SIG-M5 treated with dmso at 0.1 percent for 504 hours (cell line): ENCODE results near the gene CEBPA.
A peak's percentile ranks its signal among the peaks of the same experiment; 100 is the strongest.

Experiments
- DNase-seq: peaks from one replicate; lab custom pipeline; 2025; ENCODE audit not compliant: unreplicated experiment; lab: John Stamatoyannopoulos, UW

CEBPA gene

DNA sequence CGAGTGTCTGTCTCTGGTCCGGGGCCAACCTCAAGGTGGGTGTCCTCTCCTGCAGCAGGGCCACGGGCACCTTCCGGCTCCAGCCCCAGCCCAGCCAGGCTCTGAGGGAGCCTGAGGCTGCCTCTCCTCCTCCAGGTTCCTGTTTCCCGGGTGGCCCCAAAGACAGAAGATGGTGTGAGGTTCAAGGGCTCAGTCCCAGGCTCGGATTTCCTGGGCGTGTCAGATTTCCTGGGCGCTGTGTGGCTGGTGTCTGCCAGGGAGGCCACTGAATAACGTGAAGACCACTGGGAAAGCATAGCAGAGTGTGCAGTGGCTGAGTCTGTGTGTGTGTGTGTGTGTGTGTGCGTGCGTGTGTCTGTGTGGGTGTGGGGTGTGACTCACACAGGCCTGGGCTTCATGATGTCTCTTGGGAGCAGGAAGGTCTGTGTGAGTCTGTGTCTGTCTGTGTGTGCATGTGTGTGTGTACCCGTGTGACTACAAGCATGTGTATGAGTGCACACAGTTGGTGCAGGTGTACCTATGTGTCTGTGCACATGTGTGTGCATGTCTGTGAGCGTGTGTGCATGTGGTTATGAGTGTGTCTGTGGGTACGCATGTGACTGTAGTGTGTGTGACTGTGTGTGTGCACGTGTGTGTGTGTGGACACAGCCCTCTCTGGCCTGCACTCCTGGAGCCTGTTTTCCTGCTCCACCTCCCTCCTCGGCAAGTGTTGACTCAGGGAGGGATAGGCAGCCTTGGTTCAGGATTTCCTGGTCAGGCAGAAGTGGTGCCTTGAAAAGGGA, 28.3 kb downstream of the CEBPA start:
- peak; percentile 53 for DNase-seq

DNA sequence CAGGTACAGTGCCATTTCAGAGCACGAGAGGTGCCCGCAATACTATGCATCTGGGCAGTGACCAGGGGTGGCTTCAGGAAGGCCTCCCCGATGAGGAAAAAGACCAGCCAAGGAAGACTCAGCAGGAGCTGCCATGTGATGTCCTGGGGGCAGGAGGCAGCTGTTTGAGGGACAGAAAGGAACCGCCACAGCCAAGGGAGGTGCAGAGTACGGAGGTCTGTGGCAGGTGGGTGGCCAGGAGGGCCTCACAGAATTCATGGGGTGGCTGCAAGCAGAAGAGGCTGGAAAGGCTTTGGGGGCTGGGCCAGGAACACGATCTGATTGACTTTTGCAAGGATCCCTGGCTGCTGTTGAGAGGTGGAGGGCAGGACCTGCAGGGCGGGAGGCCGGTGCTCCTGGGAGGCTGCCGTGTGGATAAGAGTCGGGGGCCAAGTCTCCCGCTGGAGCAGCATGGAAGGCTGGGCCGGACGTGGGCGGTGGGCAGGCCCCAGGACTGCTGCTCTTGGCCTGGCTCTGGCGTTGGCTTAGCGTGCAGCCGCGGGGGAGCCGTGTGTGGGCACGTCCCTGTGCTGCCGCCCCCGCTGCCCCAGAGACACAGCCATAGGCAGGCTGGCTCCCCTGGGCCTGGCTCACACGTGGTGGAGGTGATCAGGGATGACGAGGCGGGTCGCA, 29.1 kb downstream of the CEBPA start:
- no peak for DNase-seq

DNA sequence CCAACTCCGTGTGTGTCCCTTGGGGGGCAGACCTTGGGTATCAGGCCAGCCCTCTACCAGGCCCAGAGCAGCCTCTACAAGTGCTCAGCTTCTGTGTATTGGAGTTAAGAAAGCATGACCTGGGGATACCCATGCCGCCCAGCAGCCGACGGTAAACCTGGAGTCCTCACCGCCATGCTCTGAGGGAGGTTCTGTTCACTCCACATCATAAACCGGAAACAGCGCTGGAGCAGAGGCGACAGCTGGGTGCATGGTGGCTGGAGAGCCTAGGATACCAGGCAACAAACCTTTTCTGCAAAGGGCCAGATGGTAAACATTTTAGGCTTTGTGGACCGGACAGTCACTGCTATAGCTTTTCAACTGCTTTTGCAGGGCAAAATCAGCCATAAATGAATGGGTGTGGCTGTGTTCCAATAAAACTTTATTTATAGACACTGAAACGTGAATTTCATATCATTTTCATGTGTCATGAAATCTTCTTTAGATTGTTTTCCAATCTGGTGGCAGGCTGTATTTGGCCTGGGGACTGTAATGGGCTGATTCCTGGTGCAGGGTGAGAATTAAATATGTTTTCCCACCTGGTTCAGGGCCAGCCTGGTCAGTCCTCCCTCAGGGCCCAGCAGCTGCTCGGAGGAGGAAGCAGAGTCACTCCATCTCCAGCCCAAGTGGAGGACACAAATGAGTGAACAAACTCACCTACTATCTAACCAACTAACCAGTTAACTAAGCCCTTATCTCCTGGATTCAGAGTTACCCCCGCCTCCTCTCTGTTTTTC, 30.9 kb downstream of the CEBPA start:
- no peak for DNase-seq

GRCh38 chr19:33270769-33271168, 31.6 kb downstream of the CEBPA start:
- no peak for DNase-seq

DNA sequence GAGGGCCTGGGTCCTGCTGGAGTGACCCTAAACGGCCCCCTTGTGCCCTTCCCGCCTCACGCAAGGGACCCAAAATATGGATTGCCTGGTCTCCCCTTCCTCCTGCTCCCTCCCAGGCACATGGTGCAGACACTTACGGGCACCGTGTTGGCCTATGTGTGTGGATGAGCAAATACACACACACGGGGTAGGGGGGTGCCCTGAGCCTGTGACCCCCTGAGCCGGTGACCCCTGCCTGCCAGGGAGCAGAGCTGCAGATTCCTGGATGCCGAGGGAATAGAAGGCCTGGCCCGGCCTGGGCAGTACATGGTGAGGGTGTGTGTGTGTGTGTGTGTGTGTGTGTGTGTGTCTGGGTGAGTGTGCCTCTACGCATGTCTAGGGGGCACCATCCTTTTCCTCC, 33.3 kb downstream of the CEBPA start:
- DNase-seq: no peak

DNA sequence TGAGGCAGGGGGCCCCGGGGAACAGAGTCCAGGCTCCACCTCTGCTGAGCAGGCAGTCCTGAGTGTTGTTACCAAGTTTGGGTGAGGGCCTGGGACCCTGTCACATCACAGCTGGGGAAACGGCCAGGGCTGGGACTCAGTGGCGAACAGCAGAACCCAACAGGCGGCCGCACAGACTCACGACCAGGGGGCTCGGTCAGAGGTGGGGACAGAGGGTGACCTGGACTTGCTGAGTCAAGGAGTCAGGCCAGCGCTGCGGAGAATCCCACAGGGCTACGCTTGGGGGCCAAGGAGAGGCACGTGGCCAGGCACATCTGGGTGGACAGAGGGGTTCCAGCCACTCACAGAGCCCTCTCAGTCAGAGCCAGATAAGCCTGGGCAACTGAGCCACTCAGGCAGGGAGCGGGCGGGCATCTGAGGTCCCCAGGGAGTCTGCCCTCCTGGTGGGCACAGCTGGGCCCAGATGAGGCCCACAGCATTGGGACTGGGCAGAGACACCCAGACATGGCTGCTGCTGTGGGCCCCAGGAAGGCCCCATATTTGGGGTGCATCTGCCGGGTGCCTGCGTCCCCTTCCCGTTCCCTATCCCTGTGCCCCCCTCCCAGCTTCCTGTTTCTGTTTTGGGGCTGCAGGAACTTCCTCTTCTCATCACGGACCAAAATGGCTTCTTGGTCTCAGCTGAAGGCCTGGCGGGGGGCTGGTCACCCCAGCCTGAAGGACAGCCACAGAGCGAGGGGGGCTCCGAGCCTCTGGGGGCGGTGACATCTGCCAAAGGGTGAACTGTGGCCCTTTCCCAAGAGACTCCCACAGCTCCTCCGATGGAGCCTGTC, 34.0 kb downstream of the CEBPA start:
- DNase-seq: peak; percentile 76

DNA sequence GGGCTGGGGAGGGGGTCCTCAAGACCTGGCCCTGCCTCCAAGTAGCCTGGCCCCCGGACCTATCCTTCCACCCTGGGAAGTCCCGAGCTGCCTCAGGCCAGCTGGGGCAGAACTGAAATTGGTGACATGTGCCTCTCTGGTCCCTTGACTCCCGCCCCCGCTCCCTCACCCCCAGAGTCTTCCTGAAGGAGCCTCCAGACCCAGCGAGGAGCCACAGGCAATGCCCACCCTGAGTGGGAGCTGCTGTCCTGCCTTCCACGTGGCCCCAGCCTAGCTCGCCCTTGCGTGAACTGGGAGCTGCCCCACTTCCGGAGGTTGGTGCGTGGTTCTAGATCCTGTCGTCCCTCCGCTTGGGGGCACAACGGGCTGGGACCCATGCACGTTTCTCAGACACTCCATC, 34.6 kb downstream of the CEBPA start:
- peak; percentile 61 for DNase-seq

DNA sequence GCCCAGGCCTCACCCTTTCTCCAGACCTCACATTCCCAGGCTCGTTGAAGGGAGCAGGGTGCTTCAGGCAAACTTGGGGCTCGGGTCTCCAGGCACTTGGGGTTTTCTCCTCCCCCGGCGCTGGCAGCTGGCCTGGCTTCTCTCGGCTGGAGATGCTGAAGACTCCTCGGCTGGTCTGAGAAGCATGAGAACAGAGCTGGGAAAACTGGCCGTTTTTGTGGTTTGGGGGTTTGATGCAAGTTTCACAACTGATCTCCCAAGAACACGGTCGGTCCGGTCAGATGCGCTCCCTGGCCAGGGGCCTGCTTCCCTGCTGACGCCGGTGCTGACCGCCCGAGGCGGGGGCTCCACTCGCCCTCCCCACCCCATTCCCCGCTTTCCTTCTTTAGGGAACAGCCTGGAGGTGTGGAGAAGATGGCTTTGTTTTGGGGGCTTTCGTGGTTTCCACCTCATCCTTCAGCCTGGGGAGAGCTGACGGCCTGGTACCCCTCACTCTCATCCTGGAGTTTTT, 35.3 kb downstream of the CEBPA start:
- peak; percentile 71 for DNase-seq

DNA sequence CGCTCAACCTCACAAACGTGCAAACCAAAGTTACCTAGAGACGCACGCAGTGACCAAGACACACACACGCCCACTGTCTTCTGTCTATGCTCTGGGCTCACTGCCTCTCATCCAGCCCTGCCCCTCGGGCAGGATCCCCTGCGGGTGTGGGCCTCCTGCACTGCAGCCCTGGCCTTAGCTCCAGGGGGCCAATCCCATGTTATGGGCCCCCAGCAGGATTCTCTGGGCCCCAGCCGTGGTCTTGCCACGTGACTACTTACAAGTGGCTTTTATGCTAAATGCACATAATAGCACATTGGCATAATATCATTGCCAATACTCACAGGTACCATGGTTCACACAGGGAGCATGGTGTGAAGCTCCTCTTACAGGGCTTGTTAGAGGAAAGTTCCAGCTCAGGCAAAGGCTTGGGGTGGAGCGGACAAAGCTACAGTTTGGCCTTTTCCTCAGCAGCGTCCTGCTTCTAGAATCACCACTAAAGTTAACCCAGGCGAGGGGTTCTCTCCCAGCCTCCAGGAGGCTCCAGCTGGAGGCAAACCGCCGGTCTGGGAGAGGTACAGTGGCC, 37.4 kb downstream of the CEBPA start:
- no peak for DNase-seq

DNA sequence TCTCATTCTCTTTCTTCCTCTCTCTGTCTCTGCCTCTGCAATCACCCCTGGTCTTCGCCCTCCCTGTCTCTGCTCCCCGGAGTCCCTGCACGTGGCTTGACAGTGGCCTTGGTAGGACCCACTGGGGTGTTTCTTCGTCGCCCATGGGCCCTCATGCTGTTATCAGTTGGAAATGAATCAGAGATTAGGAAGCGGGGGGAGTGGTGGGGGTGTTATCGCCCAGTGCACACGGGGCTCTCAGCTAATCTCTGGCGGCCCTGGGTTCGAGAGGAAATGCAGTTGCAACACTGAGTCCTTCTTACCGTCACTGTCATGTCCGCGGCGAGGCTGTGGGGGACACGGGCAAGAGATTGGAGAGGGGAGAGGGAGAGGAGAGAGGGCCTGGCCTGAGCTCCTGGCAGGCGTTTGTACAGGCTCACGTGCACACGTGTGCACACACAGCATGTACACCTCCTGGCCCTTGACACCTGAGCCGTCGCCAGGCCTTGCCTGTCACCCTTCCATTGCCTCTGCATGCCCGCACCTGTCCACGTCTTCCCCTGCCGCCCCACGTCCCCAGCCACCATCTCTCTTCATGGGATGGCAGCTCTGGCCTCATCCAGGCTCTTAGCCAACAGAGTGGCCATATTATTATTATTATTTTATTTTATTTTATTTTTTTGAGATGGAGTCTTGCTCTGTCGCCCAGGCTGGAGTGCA, 38.9 kb downstream of the CEBPA start:
- peak; percentile 49 for DNase-seq

DNA sequence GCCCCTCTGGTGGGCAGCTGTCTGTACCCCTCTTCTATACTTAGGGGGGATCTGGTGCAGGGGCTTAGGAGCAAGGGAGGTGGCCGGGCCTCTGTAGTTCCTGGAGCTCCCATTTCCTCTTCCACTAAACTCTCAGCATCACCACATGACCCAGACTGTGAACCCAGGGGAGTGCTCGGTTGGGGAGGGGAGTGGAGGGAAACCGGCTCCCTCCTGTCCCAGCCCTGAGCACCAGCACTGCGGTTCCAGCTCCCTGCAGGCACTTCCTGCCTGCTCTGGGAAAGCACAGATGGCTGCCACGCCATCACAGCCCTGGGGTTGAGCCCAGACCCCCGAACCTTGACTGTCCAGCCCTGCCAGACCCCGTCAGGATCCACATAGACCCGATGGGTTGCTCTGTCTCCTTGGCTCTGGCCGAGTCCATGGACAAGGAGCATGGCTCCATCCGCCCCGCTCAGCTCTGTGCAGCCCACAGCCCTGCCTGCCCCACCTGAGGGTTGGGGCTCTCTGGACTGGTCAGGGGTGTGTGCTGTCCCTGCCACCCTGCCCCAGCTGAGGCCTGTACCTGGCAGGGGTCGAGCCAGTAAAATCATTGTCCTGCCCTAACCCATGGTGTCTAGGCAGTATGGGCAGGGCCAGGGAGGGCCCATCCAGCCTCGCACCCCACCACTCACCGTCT, 40.7 kb downstream of the CEBPA start:
- peak; percentile 67 for DNase-seq

- peak; percentile 83 for DNase-seq
Measured at GRCh38 chr19:33260628-33261418, 41.5 kb downstream of the CEBPA start.

DNA sequence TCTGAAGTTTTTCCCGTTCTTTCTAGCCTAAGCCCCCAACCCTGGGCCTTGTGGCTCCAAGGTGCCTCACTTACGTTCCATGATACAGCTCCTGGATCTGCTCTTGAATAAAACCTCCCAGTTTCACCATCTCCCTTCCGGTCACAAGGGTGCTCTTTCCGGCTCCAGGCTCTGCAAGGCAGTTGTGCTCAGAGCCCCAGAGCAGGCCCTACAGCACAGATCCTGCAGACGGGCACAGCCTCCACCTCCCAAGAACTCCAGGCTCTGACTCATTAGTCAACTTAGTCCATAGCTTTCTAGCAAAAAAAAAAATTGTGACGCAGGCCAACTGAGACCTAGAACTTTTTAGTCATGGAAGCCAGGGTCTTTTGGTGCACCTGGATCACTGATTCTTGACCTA, 42.8 kb downstream of the CEBPA start:
- peak; percentile 66 for DNase-seq

DNA sequence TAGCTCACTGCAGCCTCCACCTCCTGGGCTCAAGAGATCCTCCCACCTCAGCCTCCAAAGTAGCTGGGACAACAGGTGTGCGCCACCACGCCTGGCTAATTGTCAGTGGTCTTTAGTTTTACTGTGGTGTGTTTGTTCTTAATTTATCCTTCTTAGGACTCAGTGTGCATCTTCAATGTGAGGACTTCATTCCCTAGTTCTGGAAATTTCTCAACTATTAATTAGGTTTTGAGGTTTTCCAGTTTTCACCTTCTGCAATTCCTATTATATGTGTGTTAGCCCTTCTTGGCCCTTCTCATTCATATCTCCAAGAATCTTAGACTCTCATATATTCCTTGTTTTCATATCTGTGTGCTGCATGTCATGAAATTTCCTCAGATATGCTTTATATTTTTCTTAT, 44.5 kb downstream of the CEBPA start:
- DNase-seq: no peak

- DNase-seq: no peak
Measured at GRCh38 chr19:33256261-33256660, 46.1 kb downstream of the CEBPA start.

DNA sequence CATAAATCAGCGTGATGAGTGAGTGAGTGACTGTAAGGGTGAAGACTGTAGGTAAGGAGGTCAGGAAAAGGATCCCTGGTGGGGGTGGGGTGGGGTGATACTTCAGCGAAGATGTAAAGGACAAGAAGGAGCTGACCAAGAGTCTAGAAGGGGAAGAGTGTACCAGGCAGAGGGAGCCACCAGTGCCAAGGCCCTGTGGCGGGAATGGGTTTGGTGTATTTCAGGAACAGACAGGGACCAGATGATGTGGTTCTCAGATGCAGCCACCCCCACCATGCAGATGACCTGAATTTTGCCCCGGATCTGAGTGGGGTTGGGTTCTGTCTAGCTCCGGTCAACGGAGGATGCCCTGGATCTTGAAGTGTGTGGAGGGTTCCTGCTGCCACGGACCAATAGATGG, 46.6 kb downstream of the CEBPA start:
- no peak for DNase-seq

DNA sequence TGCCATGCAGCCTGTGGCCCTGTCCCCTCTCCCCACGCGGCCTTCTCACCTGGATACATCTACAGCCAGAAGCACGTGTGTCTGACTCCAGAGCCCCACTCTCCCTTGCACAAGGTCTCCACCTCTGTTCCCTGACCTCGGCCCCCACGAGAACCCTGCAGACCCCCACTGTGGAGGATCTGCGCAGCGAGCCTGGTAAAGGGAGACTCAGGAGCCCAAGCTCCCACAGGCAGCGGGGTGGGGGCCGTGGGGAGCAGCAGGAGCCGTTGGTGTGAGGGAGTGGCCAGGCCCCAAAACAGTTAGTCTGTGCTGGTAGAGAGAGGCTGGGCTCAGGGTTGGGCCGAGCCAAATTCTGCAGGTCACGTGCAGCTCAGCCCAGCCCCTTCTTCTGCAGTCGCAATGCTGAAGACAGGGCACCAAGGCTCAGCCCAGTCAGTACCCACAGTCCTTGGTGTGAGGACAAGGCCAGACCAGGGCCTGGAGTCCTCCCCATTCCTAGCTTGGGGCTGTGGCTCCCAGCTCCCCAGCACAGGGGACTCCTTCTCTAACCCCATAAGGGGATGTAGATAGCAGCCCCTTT, 48.0 kb downstream of the CEBPA start:
- DNase-seq: no peak

DNA sequence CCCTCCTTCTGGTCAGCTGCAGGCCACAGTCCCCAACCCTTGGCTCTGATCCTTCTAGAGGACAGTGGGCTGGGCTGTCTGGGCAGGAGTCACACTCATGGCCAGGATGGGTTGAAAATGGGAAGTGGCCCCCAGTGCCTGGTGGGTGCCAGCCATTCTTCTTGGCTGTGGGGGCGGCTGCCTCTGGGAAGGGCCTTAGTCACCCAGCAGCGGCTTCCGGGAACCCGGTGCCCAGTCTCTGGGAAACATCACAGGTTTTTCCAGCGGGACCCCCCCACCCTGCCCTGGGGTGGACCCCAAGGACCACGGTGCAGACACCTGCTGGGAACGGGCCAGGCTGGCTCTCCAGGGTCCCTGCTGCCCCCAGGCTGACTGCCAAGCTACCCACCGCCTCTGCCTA, 49.4 kb downstream of the CEBPA start:
- no peak for DNase-seq
